GM19395 (cell line): ENCODE results near the gene NTNG2.

Experiments used
- ATAC-seq: cut with Tn5 transposase; IDR thresholded peaks from one replicate; pipeline ENCODE4 v1.9.1; 2021; ENCODE audit warnings: mild to moderate bottlenecking, moderate library complexity; ENCODE audit not compliant: unreplicated experiment

Gene NTNG2

GRCh38 chr9:132233138-132233537 is 71.3 kb downstream of the NTNG2 start:
- no peak for ATAC-seq

GRCh38 chr9:132234535-132234934 is 72.7 kb downstream of the NTNG2 start:
- ATAC-seq, result no peak

- no peak for ATAC-seq
Observed at GRCh38 chr9:132235125-132235524, 73.3 kb downstream of the NTNG2 start.

GRCh38 chr9:132235894-132236661 is 74.2 kb downstream of the NTNG2 start:
- no peak for ATAC-seq

GRCh38 chr9:132236662-132237311 is 74.9 kb downstream of the NTNG2 start:
- ATAC-seq, result no peak

- ATAC-seq, result no peak
Observed at GRCh38 chr9:132237481-132237880, 75.6 kb downstream of the NTNG2 start.

GRCh38 chr9:132238026-132238972 is 76.4 kb downstream of the NTNG2 start:
- no peak for ATAC-seq

GRCh38 chr9:132238992-132239391 is 77.1 kb downstream of the NTNG2 start:
- no peak for ATAC-seq

GRCh38 chr9:132239518-132239917 is 77.7 kb downstream of the NTNG2 start:
- ATAC-seq, result no peak

- ATAC-seq, result no peak
Observed at GRCh38 chr9:132239999-132240840, 78.4 kb downstream of the NTNG2 start.

- ATAC-seq, result peak; percentile 79
Observed at GRCh38 chr9:132240841-132241482, 79.1 kb downstream of the NTNG2 start.

- ATAC-seq, result no peak
Observed at GRCh38 chr9:132241483-132241839, 79.6 kb downstream of the NTNG2 start.

- no peak for ATAC-seq
Observed at GRCh38 chr9:132241840-132242620, 80.2 kb downstream of the NTNG2 start.

GRCh38 chr9:132242621-132243155 is 80.8 kb downstream of the NTNG2 start:
- ATAC-seq, result no peak

- ATAC-seq, result no peak
Observed at GRCh38 chr9:132243156-132244074, 81.6 kb downstream of the NTNG2 start.

- no peak for ATAC-seq
Observed at GRCh38 chr9:132244582-132245455, 83.0 kb downstream of the NTNG2 start.

GRCh38 chr9:132245465-132245864 is 83.6 kb downstream of the NTNG2 start:
- no peak for ATAC-seq
